K562 (cell line): ENCODE data around the gene SMCO1. TPM values are rescaled to one million over a fixed set of nuclear protein-coding genes. Genes with fewer than 3 reads are reported as not detected.

Experiments
- ATAC-seq: fragments of 200-7000 bp; cut with Tn5 transposase; 3 replicates; pipeline ENCODE4 v1.9.1; 2020; ENCODE audit warnings: moderate library complexity
- BruUV-seq: library from RNA; stranded (reverse); fragments of 400-500 nt; replicated peaks from 2 replicates; lab custom pipeline; 2021; lab: Mats Ljungman, UMichigan
- CTCF ChIA-PET: fragments of 300-600 bp; formaldehyde crosslinking; extraction: SDS; loops from one replicate; lab custom pipeline; 2021; ENCODE audit warnings: low intra/inter-chr PET ratio; lab: Yijun Ruan, JAX
- POLR2A ChIA-PET: fragments of 300-600, 350-650 bp; sonication (Branson Sonifier 250); formaldehyde crosslinking; extraction: SDS; loops from one replicate; lab custom pipeline; 2021; ENCODE audit warnings: antibody characterized with exemption, inconsistent platforms; lab: Yijun Ruan, JAX
- DNase-seq, 4 experiments: peaks; one replicate each; pipeline versions ENCODE4 v3.0.0 to v3.0.0-alpha.2; 2011 to 2018; ENCODE audit warnings: low spot score in 3 of 4, mixed read lengths in 3 of 4; ENCODE audit errors: extremely low read depth in 1 of 4
- FAIRE-seq: peaks from 2 replicates; lab custom pipeline; 2011; peaks lifted over from hg19 to GRCh38; lab: Jason Lieb, UNC
- H2AFZ ChIP-seq: 2 replicates; pipeline ENCODE4 v1.6.0; 2011; ENCODE audit warnings: low read depth, low read length, control low read depth, inconsistent platforms
- H3K27ac ChIP-seq: fragments of 200-600 bp; 3 replicates; pipeline ENCODE4 v1.8.0; 2011; ENCODE audit warnings: low read depth, mild to moderate bottlenecking, control low read depth, inconsistent platforms, low read length, moderate library complexity, mixed read lengths; ENCODE audit errors: extremely low read depth
- H3K27me3 ChIP-seq, 2 experiments: fragments of 300-600 bp in 1 of 2; 2 replicates in 1 of 2; 3 replicates in 1 of 2; pipeline versions ENCODE4 v1.6.0 to v1.8.0; 2011; ENCODE audit warnings: inconsistent platforms in 2 of 2, low read length in 2 of 2, mild to moderate bottlenecking in 1 of 2, mixed read lengths in 1 of 2, moderate library complexity in 1 of 2; ENCODE audit not compliant: control insufficient read depth in 2 of 2, insufficient read depth in 2 of 2
- H3K36me3 ChIP-seq: fragments of 300-600 bp; 3 replicates; pipeline ENCODE4 v1.8.0; 2011; ENCODE audit warnings: mild to moderate bottlenecking, low read length, inconsistent platforms; ENCODE audit not compliant: control insufficient read depth, insufficient read depth
- H3K4me1 ChIP-seq, 2 experiments: fragments of 200-600 bp in 1 of 2; replicated peaks in 1 of 2; 2 replicates in 1 of 2; 3 replicates in 1 of 2; pipeline versions ENCODE4 v1.5.1 to v1.8.0; 2011; ENCODE audit warnings: inconsistent platforms in 2 of 2, low read length in 2 of 2, mild to moderate bottlenecking in 1 of 2, mixed read lengths in 1 of 2, moderate library complexity in 1 of 2; ENCODE audit not compliant: control insufficient read depth in 2 of 2, insufficient read depth in 2 of 2
- H3K4me2 ChIP-seq: 2 replicates; pipeline ENCODE4 v1.6.1; 2011; ENCODE audit warnings: low read length, control low read depth, inconsistent platforms, mixed read lengths; ENCODE audit not compliant: insufficient read depth
- H3K4me3 ChIP-seq: fragments of 200-600 bp; sonication (generic), shearing (Covaris generic); 2 replicates; pipeline ENCODE4 v1.5.1; 2016; ENCODE audit warnings: control low read depth, inconsistent platforms
- H3K79me2 ChIP-seq: fragments of 200-600 bp; 3 replicates; pipeline ENCODE4 v1.8.0; 2011; ENCODE audit warnings: low read length, inconsistent platforms; ENCODE audit not compliant: control insufficient read depth, insufficient read depth
- H3K9ac ChIP-seq, 2 experiments: 2 replicates each; pipeline versions ENCODE4 v1.6.0 to v1.6.1; 2011; ENCODE audit warnings: low read depth in 2 of 2, low read length in 2 of 2, control low read depth in 1 of 2, inconsistent platforms in 1 of 2, mild to moderate bottlenecking in 1 of 2, mixed read lengths in 1 of 2; ENCODE audit not compliant: insufficient read depth in 1 of 2
- H3K9me1 ChIP-seq: one replicate; pipeline ENCODE4 v1.6.0; 2011; ENCODE audit warnings: inconsistent platforms, mild to moderate bottlenecking, low read length, moderate library complexity; ENCODE audit not compliant: control insufficient read depth, insufficient read depth
- H3K9me3 ChIP-seq: replicated peaks from 2 replicates; pipeline ENCODE4 v1.5.1; 2011; ENCODE audit warnings: low read depth, low read length, inconsistent platforms; ENCODE audit not compliant: control insufficient read depth, insufficient read depth
- H4K20me1 ChIP-seq: replicated peaks from 2 replicates; pipeline ENCODE4 v1.6.1; 2011; ENCODE audit warnings: low read length, inconsistent platforms, mixed read lengths; ENCODE audit not compliant: control insufficient read depth, insufficient read depth
- CTCF ChIP-seq, 3 experiments: IDR thresholded peaks in 2 of 3; conservative IDR thresholded peaks in 1 of 3; 2 replicates each; pipeline ENCODE4 v1.5.1; 2011 to 2012; ENCODE audit warnings: low read length in 3 of 3, mild to moderate bottlenecking in 3 of 3, control low read depth in 2 of 3, improper control_type of control experiment in 1 of 3, inconsistent platforms in 1 of 3, low read depth in 1 of 3, mixed read lengths in 1 of 3, moderate library complexity in 1 of 3; ENCODE audit not compliant: insufficient read depth in 2 of 3
- JUN ChIP-seq, 2 experiments: sonication (generic) in 1 of 2; formaldehyde crosslinking in 1 of 2; IDR thresholded peaks; 2 replicates each; pipeline versions ENCODE4 v1.6.1 to v1.8.0; 2012 to 2022; ENCODE audit warnings: borderline replicate concordance in 2 of 2, mild to moderate bottlenecking in 2 of 2, improper control_type of control experiment in 1 of 2, low read depth in 1 of 2, low read length in 1 of 2, missing genetic modification reagents in 1 of 2
- MAZ ChIP-seq, 2 experiments: fragments of 450-650 bp in 1 of 2; sonication (generic) in 1 of 2; formaldehyde crosslinking; IDR thresholded peaks in 1 of 2; conservative IDR thresholded peaks in 1 of 2; 2 replicates each; pipeline versions ENCODE4 v1.4.0 to v1.5.0; 2020; ENCODE audit warnings: mild to moderate bottlenecking in 1 of 2, missing genetic modification reagents in 1 of 2
- MYC ChIP-seq, 2 experiments: fragments of 250-450 bp in 1 of 2; sonication (Bioruptor Pico) in 1 of 2; IDR thresholded peaks; 2 replicates each; pipeline versions ENCODE4 v1.5.1 to v1.6.1; 2012 to 2021; ENCODE audit warnings: low read depth in 2 of 2, borderline replicate concordance in 1 of 2, improper control_type of control experiment in 1 of 2, low read length in 1 of 2, mild to moderate bottlenecking in 1 of 2, moderate library complexity in 1 of 2
- RAD21 ChIP-seq, 2 experiments: fragments of 250-450 bp in 1 of 2; fragments of 450-650 bp in 1 of 2; sonication (Bioruptor Pico) in 1 of 2; formaldehyde crosslinking in 1 of 2; IDR thresholded peaks in 1 of 2; conservative IDR thresholded peaks in 1 of 2; 2 replicates each; pipeline versions ENCODE4 v1.4.0 to v1.8.0; 2020 to 2022; ENCODE audit warnings: mild to moderate bottlenecking in 2 of 2, moderate library complexity in 1 of 2
- TFAM ChIP-seq: fragments of 250-450 bp; sonication (Bioruptor Pico); conservative IDR thresholded peaks from 2 replicates; pipeline ENCODE4 v1.5.0; 2021; ENCODE audit warnings: mild to moderate bottlenecking, moderate library complexity
- ZKSCAN8 ChIP-seq: fragments of 200-800 bp; sonication (Bioruptor generic); IDR thresholded peaks from 2 replicates; pipeline ENCODE4 v1.6.1; 2016; ENCODE audit warnings: missing genetic modification characterization, missing compliant biosample characterization
- ZNF134 ChIP-seq: fragments of 250-450 bp; sonication (Bioruptor Pico); conservative IDR thresholded peaks from 2 replicates; pipeline ENCODE4 v1.4.0; 2020
- WGBS: fragments of 100-300 bp; shearing (Covaris generic); methylation state at CpG from one replicate; pipeline ENCODE4 v1.1.6; 2016; ENCODE audit warnings: low coverage, mixed read lengths; ENCODE audit not compliant: insufficient coverage; ENCODE audit errors: missing lambda C conversion rate; 5-methylcytosine and 5-hydroxymethylcytosine counted together
- in situ Hi-C: fragments of 300-500 bp; cut with MboI; formaldehyde crosslinking; loops from 4 replicates; pipeline ENCODE4 v1.15.0; 2018; ENCODE audit warnings: inconsistent platforms, mixed read lengths
- intact Hi-C: fragments of 100-400 bp; cut with micrococcal nuclease; formaldehyde crosslinking; loops from 2 replicates; pipeline ENCODE4 v1.14.2; 2022
- polyA plus RNA-seq, 8 experiments: library from polyadenylated mRNA; depleted of rRNA in 4 of 8; stranded (reverse) in 5 of 8; unstranded in 3 of 8; fragments of >200 nt; fragmentation: Nextera tagmentation in 2 of 8; fragmentation: Illumina TruSeq in 1 of 8; extraction: Ambion mirVana in 2 of 8; extraction: Trizol in 1 of 8; gene quantifications; 2 replicates each; pipeline versions ENCODE4 v1.2.1 to v1.2.3, GENCODE V29; 2011 to 2014; ENCODE audit warnings: inconsistent platforms in 1 of 8, missing spikeins in 1 of 8
- total RNA-seq, 7 experiments: library from RNA; depleted of rRNA in 6 of 7; stranded (reverse); fragments of >200 nt in 6 of 7; fragmentation: Illumina TruSeq in 2 of 7; extraction: Trizol in 2 of 7; gene quantifications; 2 replicates each; pipeline versions ENCODE4 v1.2.1 to v1.2.3, GENCODE V29; 2011 to 2021; ENCODE audit warnings: low replicate concordance in 1 of 7

SMCO1 gene
- total and polyA plus RNA-seq, 9 of the 15 experiments (the other 6 are each of a cell fraction or from before 2014, with no cell fraction given): 0.05 to 0.35 (median 0.12) TPM; not detected in 5

GRCh38 chr3:196489747-196490146 lies 25.4 kb downstream of the SMCO1 start:
- POLR2A ChIA-PET: interaction anchor here (0.6 to 1.9 kb wide), 3 partner anchors 9 to 173 kb away, joined by 3 to 6 read pairs (median 4); no protein-coding TSS in a partner anchor
- CTCF ChIA-PET: no interaction called here
- H3K27ac ChIP-seq: no peak overlapping the region
- FAIRE-seq (no peak), ATAC-seq (no peak), DNase-seq (no peak)
- in situ Hi-C loops: no loop called here
- WGBS: 90% methylated on average over 10 of the region's 10 CpGs
- H3K4me2 ChIP-seq: no peak overlapping the region
- intact Hi-C loops: no loop called here
- peaks cover 53% of the 10 kb centered on the region for H3K36me3 ChIP-seq
- no peaks in the 10 kb centered on the region for H3K9me3 ChIP-seq
- H3K27me3 ChIP-seq: no peaks in the 10 kb centered on the region
- no TSS peak for BruUV-seq
- H4K20me1 ChIP-seq: peaks cover 17% of the 10 kb centered on the region; the same call in 1 of the 2 replicates
- H3K9me1 ChIP-seq: no peaks in the 10 kb centered on the region
- H3K4me1 ChIP-seq: no peaks in the 10 kb centered on the region; a peak in 2 of 5 replicates
- 0 out of 4 replicates have a peak overlapping the region, but pooled peaks of 1 of the 2 experiments have one; percentile 26 for H3K9ac ChIP-seq
- TF ChIP-seq MYC (IDR thresholded peaks at IDR 0.05; ENCODE audit: low read depth, low read length) (no peak), MYC (CRISPR knock-in tag; IDR thresholded peaks at IDR 0.05; ENCODE audit: borderline replicate concordance, low read depth) (no peak), JUN (IDR thresholded peaks at IDR 0.05; ENCODE audit: borderline replicate concordance, low read depth, low read length) (no peak), JUN (CRISPR knock-in tag; IDR thresholded peaks at IDR 0.05; ENCODE audit: borderline replicate concordance) (no peak), TFAM (CRISPR knock-in tag) (no peak)
- no peak overlapping the region for H3K4me3 ChIP-seq
- H2AFZ ChIP-seq: no peak overlapping the region
- H3K79me2 ChIP-seq: peaks cover 70% of the 10 kb centered on the region

DNA sequence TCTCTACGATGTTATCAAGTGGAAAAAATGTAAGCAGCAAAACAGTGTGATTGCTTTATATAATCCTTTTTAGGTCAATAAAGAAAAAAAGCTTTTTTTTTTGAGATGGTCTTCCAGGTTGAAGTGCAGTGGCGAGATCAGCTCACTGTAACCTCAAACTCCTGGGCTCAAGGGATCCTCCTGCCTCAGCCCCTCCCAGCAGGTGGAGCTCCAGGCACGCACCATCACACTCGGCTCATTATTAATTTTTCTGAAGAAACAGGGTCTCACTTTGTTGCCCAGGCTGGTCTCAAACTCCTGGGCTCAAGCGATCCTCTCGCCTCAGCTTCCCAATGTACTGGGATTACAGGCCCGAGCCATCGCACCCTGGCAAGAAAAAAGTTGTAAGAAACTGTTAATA lies 28.9 kb downstream of the SMCO1 start:
- BruUV-seq: no TSS peak
- intact Hi-C loops: loop anchor here (1.0 kb wide), 1 partner anchor 33 kb away; no protein-coding TSS in a partner anchor
- peaks cover 36% of the 10 kb centered on the region for H3K79me2 ChIP-seq
- TF ChIP-seq ZKSCAN8 (CRISPR knock-in tag): no peak
- TF ChIP-seq RAD21 (CRISPR knock-in tag; conservative IDR thresholded peaks at IDR 0.05 in 1 of 2, IDR thresholded peaks at IDR 0.05 in 1 of 2): peak; percentile 38 to 58
- peak; percentile 54 to 62 (median 59); a peak in 5 of 6 replicates for TF ChIP-seq CTCF (IDR thresholded peaks at IDR 0.05 in 2 of 3, conservative IDR thresholded peaks at IDR 0.05 in 1 of 3; ENCODE audit: insufficient read depth in 2 of 3, low read depth in 1 of 3, low read length in 3 of 3)
- no peak for TF ChIP-seq ZNF134 (CRISPR knock-in tag)
- TF ChIP-seq MAZ (CRISPR knock-in tag; conservative IDR thresholded peaks at IDR 0.05 in 1 of 2, IDR thresholded peaks at IDR 0.05 in 1 of 2): 0 out of 4 replicates have a peak, but pooled peaks of 1 of the 2 experiments have one; percentile 27

More for the DNA sequence above, 28.9 kb downstream of the SMCO1 start:
- peak; percentile 86 for ATAC-seq
- Histone ChIP-seq H3K9ac (no peak overlapping the region), H2AFZ (no peak overlapping the region), H3K4me3 (no peak overlapping the region), H3K4me2 (no peak overlapping the region), H3K4me1 (no peaks in the 10 kb centered on the region), H4K20me1 (peaks cover 17% of the 10 kb centered on the region; the same call in 1 of the 2 replicates), H3K36me3 (peaks cover 71% of the 10 kb centered on the region), H3K27ac (no peak overlapping the region), H3K9me3 (no peaks in the 10 kb centered on the region), H3K9me1 (no peaks in the 10 kb centered on the region), H3K27me3 (no peaks in the 10 kb centered on the region)
- WGBS: 76% methylated on average over 7 of the region's 8 CpGs
- in situ Hi-C loops: no loop called here
- peak in 1 of 4 experiments; percentile 52 for DNase-seq
- FAIRE-seq: no peak
- POLR2A ChIA-PET: interaction anchor here (0.7 to 2.0 kb wide), 7 partner anchors 8 to 32 kb away, joined by 3 to 11 read pairs (median 4); no protein-coding TSS in a partner anchor
- CTCF ChIA-PET: interaction anchor here (0.6 to 2.9 kb wide), 4 partner anchors 31 to 1216 kb away, joined by 3 to 17 read pairs (median 4); no protein-coding TSS in a partner anchor
